HCEC 1CT (cell line): ENCODE data around the gene IL20RA.
"Not testable (repeated sequence)": the region's sequence is repeated elsewhere in the genome, so short reads cannot be mapped to it uniquely, and the experiment has no call there.

Source experiments
- DNase-seq: peaks from one replicate; pipeline ENCODE4 v3.0.0-alpha.2; 2017

The IL20RA gene

GRCh38 chr6:136969433-136969832 is 75.3 kb downstream of the IL20RA start:
- DNase-seq = no peak

GRCh38 chr6:136968837-136969236 is 75.9 kb downstream of the IL20RA start:
- no peak for DNase-seq

GRCh38 chr6:136967876-136968752 is 76.7 kb downstream of the IL20RA start:
- DNase-seq = peak; percentile 59

- DNase-seq = no peak
Observed at GRCh38 chr6:136964398-136964797, 80.4 kb downstream of the IL20RA start.

GRCh38 chr6:136963259-136963658 is 81.5 kb downstream of the IL20RA start:
- DNase-seq = no peak

GRCh38 chr6:136962661-136963060 is 82.1 kb downstream of the IL20RA start:
- no peak for DNase-seq

GRCh38 chr6:136961848-136962247 is 82.9 kb downstream of the IL20RA start:
- no peak for DNase-seq

- DNase-seq = no peak
Observed at GRCh38 chr6:136960781-136961180, 84.0 kb downstream of the IL20RA start.

- DNase-seq = not testable (repeated sequence)
Observed at GRCh38 chr6:136959935-136960334, 84.8 kb downstream of the IL20RA start.

- no peak for DNase-seq
Observed at GRCh38 chr6:136959471-136959891, 85.3 kb downstream of the IL20RA start.

- DNase-seq = no peak
Observed at GRCh38 chr6:136958168-136958567, 86.6 kb downstream of the IL20RA start.

GRCh38 chr6:136956590-136957544 is 87.9 kb downstream of the IL20RA start:
- DNase-seq = no peak

- DNase-seq = no peak
Observed at GRCh38 chr6:136955123-136955522, 89.6 kb downstream of the IL20RA start.

- no peak for DNase-seq
Observed at GRCh38 chr6:136952714-136953260, 92.0 kb downstream of the IL20RA start.

- peak; percentile 22 for DNase-seq
Observed at GRCh38 chr6:136950436-136951126, 94.2 kb downstream of the IL20RA start.
